HG03565 (cell line): Measurements from ENCODE around the gene TPRG1L.

Source experiments
- ATAC-seq: cut with Tn5 transposase; IDR thresholded peaks from one replicate; pipeline ENCODE4 v1.9.1; 2021; ENCODE audit warnings: mild to moderate bottlenecking, moderate library complexity; ENCODE audit not compliant: unreplicated experiment

The TPRG1L gene

GRCh38 chr1:3593745-3594144 lies 31.1 kb upstream of the TPRG1L start:
- no peak for ATAC-seq

GRCh38 chr1:3594706-3595377 lies 30.0 kb upstream of the TPRG1L start:
- ATAC-seq, result no peak

GRCh38 chr1:3595949-3596348 lies 28.9 kb upstream of the TPRG1L start:
- no peak for ATAC-seq

GRCh38 chr1:3596663-3597598 lies 27.9 kb upstream of the TPRG1L start:
- ATAC-seq, result no peak

- no peak for ATAC-seq
Observed at GRCh38 chr1:3597599-3597964, 27.2 kb upstream of the TPRG1L start.

GRCh38 chr1:3598051-3598491 lies 26.7 kb upstream of the TPRG1L start:
- no peak for ATAC-seq

GRCh38 chr1:3598522-3599285 lies 26.1 kb upstream of the TPRG1L start:
- ATAC-seq, result no peak

- ATAC-seq, result no peak
Observed at GRCh38 chr1:3599286-3599811, 25.5 kb upstream of the TPRG1L start.

- ATAC-seq, result no peak
Observed at GRCh38 chr1:3599816-3600215, 25.0 kb upstream of the TPRG1L start.

- ATAC-seq, result no peak
Observed at GRCh38 chr1:3600354-3600753, 24.5 kb upstream of the TPRG1L start.

GRCh38 chr1:3601743-3602142 lies 23.1 kb upstream of the TPRG1L start:
- no peak for ATAC-seq

GRCh38 chr1:3602375-3602774 lies 22.4 kb upstream of the TPRG1L start:
- no peak for ATAC-seq

- ATAC-seq, result no peak
Observed at GRCh38 chr1:3603156-3603555, 21.7 kb upstream of the TPRG1L start.

GRCh38 chr1:3603571-3604467 lies 21.0 kb upstream of the TPRG1L start:
- no peak for ATAC-seq

GRCh38 chr1:3604468-3604974 lies 20.3 kb upstream of the TPRG1L start:
- ATAC-seq, result no peak

GRCh38 chr1:3604997-3605823 lies 19.6 kb upstream of the TPRG1L start:
- ATAC-seq, result no peak

- ATAC-seq, result no peak
Observed at GRCh38 chr1:3606779-3607702, 17.8 kb upstream of the TPRG1L start.

GRCh38 chr1:3607703-3608065 lies 17.1 kb upstream of the TPRG1L start:
- ATAC-seq, result no peak
